Measurements from ENCODE around the gene TNFSF9.
A peak's percentile ranks its signal among the peaks of the same experiment; 100 is the strongest.
"Not testable (repeated sequence)": the region's sequence is repeated elsewhere in the genome, so short reads cannot be mapped to it uniquely, and the experiment has no call there.

Gene TNFSF9

GRCh38 chr19:6532244-6532999, 1.6 kb downstream of the TNFSF9 start:
- no peak for DNase-seq (ENCODE audit: low read depth)

DNA sequence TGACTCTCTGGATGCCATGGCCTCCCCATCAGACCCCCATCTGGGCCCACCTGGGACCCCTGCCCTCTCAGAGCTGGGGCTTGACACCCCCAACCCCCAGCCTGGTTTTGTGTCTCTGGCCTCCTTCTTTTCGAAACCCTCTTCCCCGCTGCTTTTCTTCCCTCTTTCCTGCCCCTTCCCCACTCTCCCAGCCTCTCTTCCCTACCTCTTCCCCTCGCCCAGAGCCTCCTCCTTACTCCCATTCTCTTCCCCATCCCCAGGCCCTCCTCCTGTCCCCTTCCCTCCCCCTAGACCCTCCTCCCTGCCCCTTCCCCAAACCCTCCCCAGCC, 2.1 kb downstream of the TNFSF9 start:
- DNase-seq (ENCODE audit: low read depth), result no peak

GRCh38 chr19:6533746-6534418, 3.1 kb downstream of the TNFSF9 start:
- no peak for DNase-seq (ENCODE audit: low read depth)

DNA sequence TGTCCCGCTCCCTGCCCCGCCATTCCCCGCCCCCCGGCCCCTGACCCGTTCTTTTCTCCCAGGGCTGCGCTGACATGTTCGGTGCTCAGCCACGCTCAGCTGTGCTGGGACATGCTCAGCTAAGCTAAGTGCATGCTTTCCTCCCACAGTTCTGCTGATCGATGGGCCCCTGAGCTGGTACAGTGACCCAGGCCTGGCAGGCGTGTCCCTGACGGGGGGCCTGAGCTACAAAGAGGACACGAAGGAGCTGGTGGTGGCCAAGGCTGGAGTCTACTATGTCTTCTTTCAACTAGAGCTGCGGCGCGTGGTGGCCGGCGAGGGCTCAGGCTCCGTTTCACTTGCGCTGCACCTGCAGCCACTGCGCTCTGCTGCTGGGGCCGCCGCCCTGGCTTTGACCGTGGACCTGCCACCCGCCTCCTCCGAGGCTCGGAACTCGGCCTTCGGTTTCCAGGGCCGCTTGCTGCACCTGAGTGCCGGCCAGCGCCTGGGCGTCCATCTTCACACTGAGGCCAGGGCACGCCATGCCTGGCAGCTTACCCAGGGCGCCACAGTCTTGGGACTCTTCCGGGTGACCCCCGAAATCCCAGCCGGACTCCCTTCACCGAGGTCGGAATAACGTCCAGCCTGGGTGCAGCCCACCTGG, 3.7 kb downstream of the TNFSF9 start:
- no peak for DNase-seq (ENCODE audit: low read depth)

- no peak for DNase-seq (ENCODE audit: low read depth)
Observed at GRCh38 chr19:6535558-6536137, 4.8 kb downstream of the TNFSF9 start.

- no peak for DNase-seq (ENCODE audit: low read depth)
Observed at GRCh38 chr19:6539514-6539913, 8.7 kb downstream of the TNFSF9 start.

DNA sequence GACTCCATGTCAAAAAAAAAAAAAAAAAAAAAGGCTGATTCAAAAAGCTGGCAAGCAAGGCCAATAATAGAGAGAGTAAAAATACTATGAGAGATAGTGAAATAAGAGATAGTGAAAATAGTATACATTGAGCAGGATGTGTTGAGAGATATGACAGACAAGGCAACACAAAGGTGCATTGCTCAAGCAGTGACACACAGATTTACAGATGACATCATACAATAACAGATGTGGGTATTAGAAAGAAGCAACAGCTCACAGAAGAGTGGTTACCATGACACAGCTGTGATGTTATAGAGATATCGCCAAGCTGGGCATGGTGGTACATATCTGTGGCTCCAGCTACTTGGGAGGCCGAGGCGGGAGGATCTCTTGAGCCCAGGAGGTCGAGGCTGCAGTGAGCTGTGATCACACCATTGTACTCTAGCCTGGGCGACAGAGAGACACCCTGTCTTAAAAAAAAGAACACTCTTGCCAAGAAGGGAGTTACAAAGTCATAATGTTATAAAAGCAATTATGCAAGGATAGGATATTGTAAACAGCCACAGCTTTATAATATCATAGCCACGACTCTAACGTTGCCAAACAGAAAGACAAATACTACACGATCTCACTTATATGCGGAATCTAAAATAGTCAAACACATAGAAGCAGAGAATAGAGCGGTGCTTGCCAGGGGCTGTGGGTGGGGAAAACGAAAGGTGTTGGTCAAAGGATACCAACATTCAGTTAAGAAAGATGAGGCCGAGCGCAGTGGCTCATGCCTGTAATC, 10.3 kb downstream of the TNFSF9 start:
- no peak for DNase-seq (ENCODE audit: low read depth)

GRCh38 chr19:6543866-6544347, 13.1 kb downstream of the TNFSF9 start:
- no peak for DNase-seq (ENCODE audit: low read depth)

GRCh38 chr19:6550679-6551078, 19.9 kb downstream of the TNFSF9 start:
- not testable (repeated sequence) for DNase-seq (ENCODE audit: low read depth)

GRCh38 chr19:6551091-6551490, 20.3 kb downstream of the TNFSF9 start:
- DNase-seq (ENCODE audit: low read depth), result no peak

- DNase-seq (ENCODE audit: low read depth), result peak; percentile 29
Observed at GRCh38 chr19:6551607-6552450, 21.0 kb downstream of the TNFSF9 start.

- DNase-seq (ENCODE audit: low read depth), result no peak
Observed at GRCh38 chr19:6556043-6556449, 25.2 kb downstream of the TNFSF9 start.

GRCh38 chr19:6556480-6557195, 25.8 kb downstream of the TNFSF9 start:
- no peak for DNase-seq (ENCODE audit: low read depth)

DNA sequence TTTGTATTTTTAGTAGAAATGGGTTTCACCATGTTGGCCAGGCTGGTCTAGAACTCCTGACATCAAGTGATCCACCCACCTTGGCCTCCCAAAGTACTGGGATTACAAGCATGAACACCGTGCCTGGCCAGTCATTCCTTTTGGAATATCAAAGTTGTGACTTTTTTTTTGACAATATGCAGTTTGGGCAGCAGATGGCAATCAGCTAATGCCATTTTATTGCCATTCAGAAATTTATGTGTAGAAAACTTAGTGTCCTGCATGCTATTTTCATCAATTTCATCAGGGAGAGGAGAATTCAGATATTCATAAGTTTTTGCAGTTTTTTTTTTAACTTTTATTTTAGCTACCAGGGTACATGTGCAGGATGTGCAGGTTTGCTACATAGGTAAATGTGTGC, 31.6 kb downstream of the TNFSF9 start:
- not testable (repeated sequence) for DNase-seq (ENCODE audit: low read depth)

- no peak for DNase-seq (ENCODE audit: low read depth)
Observed at GRCh38 chr19:6564393-6564792, 33.6 kb downstream of the TNFSF9 start.

- DNase-seq (ENCODE audit: low read depth), result not testable (repeated sequence)
Observed at GRCh38 chr19:6566727-6567126, 35.9 kb downstream of the TNFSF9 start.

GRCh38 chr19:6568010-6568526, 37.2 kb downstream of the TNFSF9 start:
- no peak for DNase-seq (ENCODE audit: low read depth)

GRCh38 chr19:6568816-6569215, 38.0 kb downstream of the TNFSF9 start:
- no peak for DNase-seq (ENCODE audit: low read depth)

GRCh38 chr19:6570764-6571163, 39.9 kb downstream of the TNFSF9 start:
- no peak for DNase-seq (ENCODE audit: low read depth)

DNA sequence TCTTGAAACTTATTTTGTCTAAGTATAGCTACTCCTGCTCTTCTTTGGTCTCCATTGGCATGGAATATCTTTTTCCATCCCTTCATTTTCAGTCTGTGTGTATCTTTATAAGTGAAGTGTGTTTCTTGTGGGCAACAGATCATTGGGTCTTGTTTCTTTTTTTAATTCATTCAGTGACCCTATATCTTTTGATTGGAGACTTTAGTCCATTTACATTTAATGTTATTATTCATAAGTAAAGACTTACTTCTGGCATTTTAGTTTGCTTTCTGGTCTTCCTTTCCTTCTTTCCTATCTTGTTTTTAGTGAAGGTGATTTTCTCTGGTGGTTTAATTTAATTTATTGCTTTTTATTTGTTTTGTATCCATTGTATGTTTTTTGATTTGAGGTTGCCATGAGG, 40.3 kb downstream of the TNFSF9 start:
- no peak for DNase-seq (ENCODE audit: low read depth)

Data from stimulated activated CD8-positive, alpha-beta memory T cell treated with anti-CD3 and anti-CD28 coated beads, Interleukin-7, amount 100 ng/mL, for 24 hours (primary cell).